GM18526 (cell line): ENCODE results near the gene EPS8L2.

Experiments used
- POLR2A ChIP-seq: IDR thresholded peaks from 3 replicates; pipeline ENCODE4 v1.6.1; 2011; ENCODE audit not compliant: insufficient read length; ENCODE audit errors: extremely low read depth

Gene EPS8L2

GRCh38 chr11:680970-681369 is 25.1 kb upstream of the EPS8L2 start:
- no peak for TF ChIP-seq POLR2A

GRCh38 chr11:686451-687243 is 19.4 kb upstream of the EPS8L2 start:
- TF ChIP-seq POLR2A = no peak

DNA sequence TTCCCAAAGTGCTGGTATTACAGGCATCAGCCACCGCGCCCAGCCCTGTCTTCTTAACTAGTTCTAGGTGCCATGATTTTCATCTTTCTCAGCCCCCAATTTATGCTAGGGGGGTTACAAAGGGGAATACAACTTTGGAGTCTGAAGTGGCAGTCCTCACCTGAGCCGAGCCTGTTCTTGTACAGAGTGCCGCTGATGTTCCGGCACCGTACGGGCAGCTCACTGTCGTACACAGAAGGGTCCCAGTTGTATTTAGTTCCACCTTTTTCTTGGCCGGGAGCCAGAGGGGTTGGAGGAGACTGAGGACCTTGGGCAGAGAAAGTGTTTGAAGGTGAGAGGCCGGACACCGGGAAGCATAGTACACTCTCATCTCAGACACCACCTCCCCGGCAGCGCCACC is 18.3 kb upstream of the EPS8L2 start:
- no peak for TF ChIP-seq POLR2A

DNA sequence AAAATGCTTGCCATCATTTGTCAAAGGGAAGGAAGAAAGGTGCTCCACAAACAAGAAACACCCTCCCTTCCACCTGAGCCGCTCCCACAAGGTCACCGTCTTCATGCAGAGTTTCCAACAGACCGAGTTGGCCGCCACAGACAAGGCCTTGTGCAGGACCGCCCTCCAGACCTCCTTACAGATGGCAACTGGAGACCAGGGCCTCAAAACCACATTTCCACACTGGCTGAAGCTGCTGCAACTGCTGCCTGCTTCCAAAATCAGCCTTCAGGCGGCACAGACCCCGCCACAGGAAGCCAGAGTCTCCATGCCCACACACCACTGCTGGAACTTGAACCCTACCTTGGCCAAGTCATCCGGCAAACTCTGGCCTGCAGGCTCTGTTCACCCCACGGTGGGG is 17.4 kb upstream of the EPS8L2 start:
- TF ChIP-seq POLR2A = no peak

DNA sequence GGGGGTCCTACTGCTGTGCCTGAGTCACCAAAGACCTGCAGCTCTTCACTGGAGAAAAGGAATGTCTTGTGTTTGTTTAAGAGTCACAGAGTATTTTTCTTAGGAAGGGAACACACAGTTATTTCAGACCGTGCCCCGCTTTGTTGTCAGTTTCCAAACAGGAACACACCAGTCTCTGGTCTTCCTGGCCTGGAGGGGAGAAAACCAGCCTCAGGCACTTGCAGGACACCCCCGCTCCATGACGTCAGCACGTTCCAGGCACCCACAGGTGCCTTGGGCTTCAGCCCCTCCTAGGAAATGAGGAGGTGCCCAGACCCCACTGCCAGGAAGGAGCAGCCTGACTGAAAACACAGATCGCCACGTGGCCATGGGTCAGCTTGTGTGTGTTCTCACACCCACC is 16.4 kb upstream of the EPS8L2 start:
- no peak for TF ChIP-seq POLR2A

DNA sequence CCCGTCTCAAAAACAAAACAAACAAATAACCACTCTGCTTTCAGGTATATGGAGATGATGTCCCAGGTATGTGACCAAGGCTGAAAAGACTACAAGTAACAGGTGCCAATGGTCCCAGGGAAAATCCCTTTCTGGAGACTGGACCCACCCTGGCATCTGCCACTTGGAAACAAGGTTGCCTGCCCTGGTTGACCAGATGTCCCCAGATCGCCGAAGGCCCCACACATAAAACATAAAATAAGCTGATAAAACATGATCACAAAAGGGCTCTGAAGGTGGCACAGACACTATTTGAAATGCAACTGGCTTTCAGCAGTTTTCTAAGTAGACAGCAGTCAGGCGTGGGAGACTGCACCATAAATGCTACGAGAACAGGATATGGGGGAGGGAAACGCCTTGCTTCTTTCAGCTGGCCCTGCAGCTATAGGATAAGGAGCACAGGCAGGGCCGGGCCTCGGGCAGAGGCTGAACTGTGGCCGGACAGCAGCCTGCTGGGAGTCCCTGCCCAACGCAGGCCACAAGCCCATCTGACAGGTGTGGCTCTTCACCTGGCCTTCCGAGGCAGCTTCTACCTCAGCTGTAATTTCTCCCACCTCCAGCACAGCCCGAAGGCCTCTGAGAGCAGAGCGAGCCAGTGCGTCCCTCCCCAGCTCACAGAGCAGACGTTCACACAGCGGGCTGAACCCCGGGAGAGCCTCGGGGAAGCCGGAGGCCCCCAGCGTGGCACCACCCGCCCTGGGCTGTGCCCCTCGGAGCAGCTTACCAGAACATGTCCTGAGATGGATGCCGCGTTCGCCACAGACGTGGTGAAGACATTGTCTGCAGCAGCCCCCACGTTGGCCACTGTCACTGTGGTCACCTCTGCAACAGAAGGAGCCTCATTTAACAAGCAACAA is 15.0 kb upstream of the EPS8L2 start:
- no peak for TF ChIP-seq POLR2A

DNA sequence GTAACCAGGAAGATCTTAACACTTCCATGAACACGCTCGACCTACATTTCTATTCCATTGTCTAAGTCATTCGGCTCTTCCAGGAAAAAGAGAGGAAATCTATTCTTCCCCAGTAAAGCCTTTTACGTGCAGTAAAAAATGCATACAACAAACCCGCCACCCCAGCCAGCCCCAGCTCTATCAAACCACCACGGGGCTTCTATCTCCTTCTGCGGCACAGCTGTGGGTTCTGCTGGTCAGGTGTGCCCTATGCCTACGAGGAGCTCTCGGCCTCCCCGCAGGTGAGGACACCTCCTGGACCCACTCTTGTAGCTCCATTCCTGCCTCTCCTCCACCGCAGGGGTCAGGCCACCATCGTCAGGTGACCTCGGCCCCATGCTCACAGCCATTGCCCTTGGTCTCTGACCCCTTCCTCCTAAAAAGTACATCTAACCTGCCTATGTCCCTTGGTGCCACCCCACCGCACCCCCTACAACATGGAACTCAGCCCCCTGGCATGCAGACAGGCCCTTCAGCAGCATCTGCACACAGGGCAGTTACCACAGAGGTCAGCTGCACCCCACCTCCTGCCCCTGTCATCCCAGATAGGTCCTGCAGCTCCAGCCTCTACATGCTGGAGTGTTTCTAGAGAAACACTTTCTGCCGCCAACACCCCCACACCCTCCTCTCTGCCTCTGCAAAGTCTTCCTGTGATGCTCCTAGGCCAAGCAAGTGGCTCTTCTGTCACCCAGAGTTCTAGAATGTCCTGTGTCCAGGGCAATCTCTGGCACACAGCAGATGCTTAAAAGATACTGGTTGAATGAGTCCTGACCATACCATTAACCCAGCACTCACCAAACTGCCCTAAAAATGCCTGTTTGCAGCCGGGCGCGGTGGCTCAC is 14.1 kb upstream of the EPS8L2 start:
- TF ChIP-seq POLR2A = no peak

- TF ChIP-seq POLR2A = no peak
These were observed 13.1 kb upstream of the EPS8L2 start for GRCh38 chr11:692824-693414.

DNA sequence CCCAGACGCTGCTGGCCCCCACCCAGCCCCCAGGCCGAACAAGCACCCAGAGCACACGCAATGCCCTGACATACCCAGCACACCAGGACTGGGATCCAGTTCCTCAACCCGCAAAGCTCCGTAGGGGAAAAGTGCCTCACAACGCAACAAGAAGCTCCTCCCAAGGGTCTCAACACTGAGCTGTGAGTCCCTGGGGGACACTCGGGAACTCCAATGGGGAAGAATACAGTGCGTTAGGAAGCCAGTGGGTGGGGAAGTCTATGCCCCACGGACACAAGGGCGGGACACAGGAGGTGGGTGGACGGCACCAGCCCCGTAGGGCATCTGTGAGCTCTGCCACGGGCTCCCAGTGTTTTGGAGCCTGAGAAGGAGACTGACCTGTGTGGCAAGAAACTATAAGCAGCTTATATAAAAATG is 12.6 kb upstream of the EPS8L2 start:
- TF ChIP-seq POLR2A = no peak

- no peak for TF ChIP-seq POLR2A
These were observed 12.0 kb upstream of the EPS8L2 start for GRCh38 chr11:693887-694562.

GRCh38 chr11:694563-695287 is 11.3 kb upstream of the EPS8L2 start, which contains the start of gene DEAF1:
Gene DEAF1 (minus strand): TSS chr11:695222. CDS start chr11:695047, 175 bp downstream.
- TF ChIP-seq POLR2A = no peak

DNA sequence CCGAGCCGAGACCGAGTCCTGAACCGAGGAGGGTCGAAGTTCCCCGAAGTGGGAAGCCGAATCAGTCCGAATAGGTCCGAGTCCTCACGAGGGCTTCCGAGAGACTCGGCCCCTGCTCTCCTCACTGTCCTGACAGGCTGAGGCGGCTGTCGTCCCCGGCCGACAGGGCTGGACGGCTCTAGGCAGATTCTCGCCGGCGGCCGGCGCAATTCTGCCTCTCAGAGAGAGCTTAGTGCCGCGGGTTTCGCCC is 10.8 kb upstream of the EPS8L2 start:
- TF ChIP-seq POLR2A = no peak

DNA sequence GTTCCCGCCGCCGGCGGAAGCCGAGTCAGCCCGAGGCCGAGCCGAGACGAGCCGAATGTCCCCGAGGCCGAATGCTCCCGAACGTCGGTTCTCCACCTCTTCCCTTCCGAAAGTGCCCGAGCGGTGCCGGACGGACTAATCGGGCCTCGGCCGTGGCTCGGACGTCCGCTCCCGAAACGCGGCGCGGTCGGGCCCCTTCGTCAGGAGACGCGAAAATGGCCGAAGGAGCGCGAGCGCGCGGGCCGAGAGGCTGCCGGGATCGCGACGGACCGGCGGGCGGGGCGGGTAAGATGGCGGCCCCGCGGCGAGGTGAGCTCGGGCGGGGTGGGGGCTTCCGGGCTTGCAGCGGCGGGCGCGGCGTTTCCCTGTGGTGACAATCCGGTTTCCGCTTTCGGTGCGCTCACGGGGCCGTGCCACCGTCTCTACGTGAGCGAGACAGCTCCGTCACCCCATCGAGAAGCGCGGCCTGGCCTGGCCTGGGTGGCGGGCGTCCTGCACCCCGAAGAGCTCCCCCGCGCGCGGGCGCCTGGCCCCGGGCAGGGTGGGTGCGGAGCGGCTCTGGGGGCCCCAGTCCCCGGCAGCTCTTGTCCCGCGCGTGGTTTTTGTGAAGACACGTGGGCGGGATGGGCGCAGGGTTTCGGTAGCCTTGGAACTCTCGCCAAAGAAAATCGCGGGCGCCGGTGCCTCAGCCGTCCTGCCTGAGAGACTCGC is 10.3 kb upstream of the EPS8L2 start, which contains the start of gene TMEM80:
Gene TMEM80, plus strand, starts transcription at position 279 of the 711 bp plus-strand sequence. Its CDS starts 12 bp downstream, at position 291.
- TF ChIP-seq POLR2A = peak; percentile 76
